Middle frontal gyrus (tissue), 1 donor: ENCODE data around the gene MCM10.
"Not testable (repeated sequence)": the region's sequence is repeated elsewhere in the genome, so short reads cannot be mapped to it uniquely, and the experiment has no call there.

Experiments used
- DNase-seq: peaks from one replicate; pipeline ENCODE4 v3.0.0-alpha.2; 2015; ENCODE audit warnings: low spot score; ENCODE audit errors: extremely low spot score

MCM10 gene

GRCh38 chr10:13219685-13220670 is 58.6 kb downstream of the MCM10 start:
- DNase-seq: no peak

GRCh38 chr10:13221572-13221971 is 60.2 kb downstream of the MCM10 start:
- DNase-seq: no peak

GRCh38 chr10:13222151-13222550 is 60.8 kb downstream of the MCM10 start:
- DNase-seq: no peak

GRCh38 chr10:13222566-13222965 is 61.2 kb downstream of the MCM10 start:
- DNase-seq: no peak

- no peak for DNase-seq
Observed at GRCh38 chr10:13223241-13223640, 61.9 kb downstream of the MCM10 start.

- no peak for DNase-seq
Observed at GRCh38 chr10:13224210-13224995, 63.0 kb downstream of the MCM10 start.

GRCh38 chr10:13225601-13226000 is 64.2 kb downstream of the MCM10 start:
- no peak for DNase-seq

GRCh38 chr10:13227031-13227430 is 65.7 kb downstream of the MCM10 start:
- no peak for DNase-seq

GRCh38 chr10:13231190-13231589 is 69.8 kb downstream of the MCM10 start:
- no peak for DNase-seq

- no peak for DNase-seq
Observed at GRCh38 chr10:13231808-13232207, 70.5 kb downstream of the MCM10 start.

GRCh38 chr10:13233358-13233757 is 72.0 kb downstream of the MCM10 start:
- no peak for DNase-seq

- no peak for DNase-seq
Observed at GRCh38 chr10:13234172-13234571, 72.8 kb downstream of the MCM10 start, which contains the start of gene UCMA. Gene UCMA, minus strand, starts transcription at chr10:13234374. Its CDS starts 116 bp downstream, at chr10:13234258.

GRCh38 chr10:13234736-13235135 is 73.4 kb downstream of the MCM10 start:
- DNase-seq: not testable (repeated sequence)

- no peak for DNase-seq
Observed at GRCh38 chr10:13236638-13237037, 75.3 kb downstream of the MCM10 start.

- DNase-seq: no peak
Observed at GRCh38 chr10:13238271-13239077, 77.1 kb downstream of the MCM10 start.

GRCh38 chr10:13239923-13240322 is 78.6 kb downstream of the MCM10 start:
- DNase-seq: no peak

- no peak for DNase-seq
Observed at GRCh38 chr10:13241613-13242012, 80.3 kb downstream of the MCM10 start.

- DNase-seq: not testable (repeated sequence)
Observed at GRCh38 chr10:13242260-13242659, 80.9 kb downstream of the MCM10 start.

GRCh38 chr10:13247246-13247645 is 85.9 kb downstream of the MCM10 start:
- DNase-seq: no peak

- DNase-seq: no peak
Observed at GRCh38 chr10:13247784-13248183, 86.4 kb downstream of the MCM10 start.

GRCh38 chr10:13253726-13254125 is 92.4 kb downstream of the MCM10 start:
- DNase-seq: no peak
